HepG2 (cell line): ENCODE data around the gene PCDHGA1. TPM values are rescaled to one million over a fixed set of nuclear protein-coding genes. Genes with fewer than 3 reads are reported as not detected.
A peak's percentile ranks its signal among the peaks of the same experiment; 100 is the strongest.

ENCODE experiments used
- ATF6 ChIP-seq: sonication (generic); formaldehyde crosslinking; conservative IDR thresholded peaks from 2 replicates; pipeline ENCODE4 v1.4.0; 2020; ENCODE audit warnings: missing genetic modification reagents
- E2F5 ChIP-seq: sonication (generic); formaldehyde crosslinking; conservative IDR thresholded peaks from 2 replicates; pipeline ENCODE4 v1.4.0; 2020; ENCODE audit warnings: missing genetic modification reagents
- ELF1 ChIP-seq: sonication (generic); formaldehyde crosslinking; IDR thresholded peaks from 2 replicates; pipeline ENCODE4 v1.4.0; 2020; ENCODE audit warnings: missing genetic modification reagents
- ETV5 ChIP-seq: IDR thresholded peaks from 2 replicates; pipeline ENCODE4 v1.6.1; 2018; ENCODE audit warnings: missing biosample characterization, missing genetic modification reagents, inconsistent platforms, borderline replicate concordance
- GMEB1 ChIP-seq: sonication (generic); formaldehyde crosslinking; IDR thresholded peaks from 2 replicates; pipeline ENCODE4 v1.5.1; 2020; ENCODE audit warnings: missing genetic modification reagents, mild to moderate bottlenecking, borderline replicate concordance
- KDM2A ChIP-seq: sonication (generic); formaldehyde crosslinking; IDR thresholded peaks from 2 replicates; pipeline ENCODE4 v1.4.0; 2020; ENCODE audit warnings: low read depth, missing genetic modification reagents, borderline replicate concordance
- MATR3 ChIP-seq: sonication (generic); formaldehyde crosslinking; IDR thresholded peaks from 2 replicates; pipeline ENCODE4 v1.4.0; 2020; ENCODE audit warnings: missing genetic modification reagents
- MBD4 ChIP-seq: IDR thresholded peaks from 2 replicates; pipeline ENCODE4 v1.6.1; 2012; ENCODE audit warnings: low read length, inconsistent platforms, borderline replicate concordance
- MED1 ChIP-seq: sonication (generic); formaldehyde crosslinking; IDR thresholded peaks from 2 replicates; pipeline ENCODE4 v1.4.0; 2020; ENCODE audit warnings: missing genetic modification reagents
- NCOA5 ChIP-seq: sonication (generic); formaldehyde crosslinking; IDR thresholded peaks from 2 replicates; pipeline ENCODE4 v1.4.0; 2020; ENCODE audit warnings: missing genetic modification reagents
- POLR2A ChIP-seq, 2 experiments: IDR thresholded peaks; 2 replicates each; pipeline ENCODE4 v1.6.1; 2011; ENCODE audit warnings: low read depth in 2 of 2, low read length in 2 of 2, mild to moderate bottlenecking in 1 of 2, moderate library complexity in 1 of 2; ENCODE audit not compliant: insufficient read depth in 1 of 2
- RARG ChIP-seq: sonication (generic); formaldehyde crosslinking; IDR thresholded peaks from 2 replicates; pipeline ENCODE4 v1.4.0; 2020; ENCODE audit warnings: low read depth, mild to moderate bottlenecking, missing genetic modification reagents
- SMAD3 ChIP-seq: sonication (generic); formaldehyde crosslinking; IDR thresholded peaks from 2 replicates; pipeline ENCODE4 v1.4.0; 2020; ENCODE audit warnings: missing genetic modification reagents
- TFAP4 ChIP-seq: sonication (generic); IDR thresholded peaks from 2 replicates; pipeline ENCODE4 v1.6.1; 2016; ENCODE audit warnings: low read depth, borderline replicate concordance
- TFE3 ChIP-seq: IDR thresholded peaks from 2 replicates; pipeline ENCODE4 v1.6.1; 2016
- THYN1 ChIP-seq: sonication (generic); formaldehyde crosslinking; IDR thresholded peaks from 2 replicates; pipeline ENCODE4 v1.8.1; 2023; ENCODE audit warnings: low read depth, mild to moderate bottlenecking, moderate library complexity, missing genetic modification reagents, borderline replicate concordance
- ZMAT5 ChIP-seq: sonication (generic); formaldehyde crosslinking; IDR thresholded peaks from 2 replicates; pipeline ENCODE4 v1.5.0; 2020; ENCODE audit warnings: mild to moderate bottlenecking, low read depth, missing genetic modification reagents, borderline replicate concordance
- ZNF234 ChIP-seq: sonication (generic); formaldehyde crosslinking; conservative IDR thresholded peaks from 2 replicates; pipeline ENCODE4 v1.5.1; 2020; ENCODE audit warnings: mild to moderate bottlenecking, missing genetic modification reagents
- ZNF382 ChIP-seq: sonication (generic); formaldehyde crosslinking; IDR thresholded peaks from 2 replicates; pipeline ENCODE4 v1.5.0; 2020; ENCODE audit warnings: missing genetic modification reagents, mild to moderate bottlenecking, borderline replicate concordance
- ZNF607 ChIP-seq: sonication (generic); formaldehyde crosslinking; IDR thresholded peaks from 2 replicates; pipeline ENCODE4 v1.5.1; 2020; ENCODE audit warnings: missing genetic modification reagents, mild to moderate bottlenecking, borderline replicate concordance
- ZNF883 ChIP-seq: sonication (generic); formaldehyde crosslinking; IDR thresholded peaks from 2 replicates; pipeline ENCODE4 v1.5.1; 2020; ENCODE audit warnings: mild to moderate bottlenecking, missing genetic modification reagents; ENCODE audit errors: not compliant biosample characterization
- polyA plus RNA-seq, 8 experiments: library from polyadenylated mRNA; depleted of rRNA in 3 of 8; stranded (reverse) in 7 of 8; unstranded in 1 of 8; fragments of >200 nt; fragmentation: Illumina TruSeq in 4 of 8; extraction: Trizol in 4 of 8; gene quantifications; 2 replicates each; pipeline versions ENCODE4 v1.2.1 to v1.2.3, GENCODE V29; 2011 to 2016; ENCODE audit warnings: low read depth in 4 of 8, missing spikeins in 1 of 8, mixed read lengths in 1 of 8; ENCODE audit not compliant: insufficient read depth in 1 of 8
- total RNA-seq, 5 experiments: library from RNA; depleted of rRNA; stranded (reverse); fragments of >200 nt; fragmentation: Illumina TruSeq; extraction: Trizol; gene quantifications; 2 replicates each; pipeline ENCODE4 v1.2.3, GENCODE V29; 2016; ENCODE audit warnings: low read depth in 1 of 5

PCDHGA1 gene
- total and polyA plus RNA-seq, 2 of the 13 experiments (the other 11 are each of a cell fraction or from before 2014, with no cell fraction given) = 0.31 to 0.40 TPM

- TF ChIP-seq E2F5 (CRISPR knock-in tag) = 0 out of 2 replicates have a peak, but pooled peaks have one; percentile 42
- TF ChIP-seq ZNF883 (CRISPR knock-in tag) = peak; percentile 55
- TF ChIP-seq GMEB1 (CRISPR knock-in tag) = peak; percentile 95
- no peak for TF ChIP-seq ZNF382 (CRISPR knock-in tag)
- TF ChIP-seq ETV5 (CRISPR knock-in tag) = peak; percentile 77
- no peak for TF ChIP-seq MATR3
- TF ChIP-seq TFAP4 = no peak
- TF ChIP-seq MED1 (CRISPR knock-in tag) = peak; percentile 12; the same call in 1 of the 2 replicates
- TF ChIP-seq TFE3 (CRISPR knock-in tag) = no peak
- peak; percentile 94 for TF ChIP-seq ZNF607
- no peak; the same call in 1 of the 2 replicates for TF ChIP-seq RARG (CRISPR knock-in tag)
- no peak for TF ChIP-seq ZMAT5 (CRISPR knock-in tag)
- TF ChIP-seq ATF6 (CRISPR knock-in tag) = peak; percentile 71; the same call in 1 of the 2 replicates
- no peak for TF ChIP-seq MBD4
- no peak for TF ChIP-seq NCOA5 (CRISPR knock-in tag)
- TF ChIP-seq THYN1 (CRISPR knock-in tag) = no peak
- peak; percentile 95 for TF ChIP-seq ELF1 (CRISPR knock-in tag)
- 0 out of 2 replicates have a peak, but pooled peaks have one; percentile 59 for TF ChIP-seq SMAD3
- TF ChIP-seq POLR2A (IDR thresholded peaks at IDR 0.05; ENCODE audit: insufficient read depth in 1 of 2, low read depth in 2 of 2, low read length in 2 of 2) = peak; percentile 87 to 95
- peak; percentile 64; the same call in 1 of the 2 replicates for TF ChIP-seq ZNF234
- peak; percentile 83 for TF ChIP-seq KDM2A (CRISPR knock-in tag)
Observed at GRCh38 chr5:141320225-141321169, 9.8 kb upstream of the PCDHGA1 start, which contains the start of gene TAF7 (continued).
